Large intestine (tissue), 3 donors: ENCODE measurements around the gene HCAR1. TPM values are rescaled to one million over a fixed set of nuclear protein-coding genes. Genes with fewer than 3 reads are reported as not detected.
"Not testable (repeated sequence)": the region's sequence is repeated elsewhere in the genome, so short reads cannot be mapped to it uniquely, and the experiment has no call there.

Experiments
- DNase-seq, 2 donors: peaks; one replicate each; pipeline versions ENCODE4 v3.0.0 to v3.0.0-alpha.2; 2013
- H3K27ac ChIP-seq: one replicate; pipeline ENCODE4 v1.5.1; 2013; ENCODE audit warnings: low read length
- H3K27me3 ChIP-seq: 2 replicates; pipeline ENCODE4 v1.6.1; 2013; ENCODE audit warnings: low read length; ENCODE audit not compliant: control insufficient read depth, insufficient read depth
- H3K36me3 ChIP-seq: 2 replicates; pipeline ENCODE4 v1.6.1; 2013; ENCODE audit warnings: low read length; ENCODE audit not compliant: control insufficient read depth, insufficient read depth
- H3K4me1 ChIP-seq: one replicate; pipeline ENCODE4 v1.6.1; 2013; ENCODE audit warnings: low read length; ENCODE audit not compliant: control insufficient read depth, insufficient read depth
- H3K4me3 ChIP-seq: one replicate; pipeline ENCODE4 v1.5.1; 2013; ENCODE audit warnings: low read length
- H3K9me3 ChIP-seq: one replicate; pipeline ENCODE4 v1.6.1; 2013; ENCODE audit warnings: mild to moderate bottlenecking, low read depth, low read length, moderate library complexity; ENCODE audit not compliant: control insufficient read depth
- WGBS: methylation state at CpG from one replicate; pipeline ENCODE4 v1.1.5; 2013; ENCODE audit warnings: low lambda C conversion rate; ENCODE audit not compliant: insufficient coverage; 5-methylcytosine and 5-hydroxymethylcytosine counted together
- polyA plus RNA-seq: library from polyadenylated mRNA; unstranded; fragments of 120-200 nt; gene quantifications from one replicate; pipeline ENCODE4 v1.2.1, GENCODE V29; 2013

The HCAR1 gene
- polyA plus RNA-seq, 1 donor: 0.46 TPM

DNA sequence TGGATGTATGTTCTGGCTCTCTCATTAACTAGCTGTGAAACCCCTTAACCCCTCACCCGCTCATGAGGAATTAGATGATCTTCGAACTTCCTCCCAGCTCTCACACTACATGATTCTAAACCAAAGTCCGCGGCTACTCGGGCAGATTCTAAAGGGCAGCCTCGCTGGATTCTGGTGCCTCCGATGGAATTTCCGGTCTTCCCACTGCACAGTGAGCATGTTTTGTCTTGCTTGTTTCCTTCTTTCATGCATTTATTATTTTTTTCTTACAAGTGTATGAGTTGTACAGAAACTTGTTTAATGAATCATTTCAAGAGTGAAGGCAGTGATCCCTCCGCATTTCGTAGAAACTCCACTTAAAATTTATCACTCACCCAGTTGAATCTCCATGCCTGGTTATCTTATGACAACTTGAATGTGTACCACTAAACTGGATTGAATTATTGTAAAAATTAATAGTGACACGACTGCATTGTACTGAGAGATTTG lies 9.5 kb downstream of the HCAR1 start:
- Histone ChIP-seq H3K27me3 (no peaks in the 10 kb centered on the region), H3K36me3 (no peaks in the 10 kb centered on the region), H3K9me3 (no peaks in the 10 kb centered on the region), H3K4me3 (no peak overlapping the region), H3K27ac (peak overlapping the region; percentile 77), H3K4me1 (peaks cover 23% of the 10 kb centered on the region)
- WGBS: 0% methylated on average over 2 of the region's 11 CpGs
- DNase-seq: peak; percentile 77 to 90

GRCh38 chr12:122716658-122717057 lies 14.0 kb downstream of the HCAR1 start, which contains the start of gene HCAR3:
HCAR3 (minus strand) TSS chr12:122716811; CDS start chr12:122716737, 74 bp downstream.
- no CpG with 5 or more reads among the region's 10 CpGs for WGBS
- not testable (repeated sequence) for DNase-seq, H3K27ac ChIP-seq, H3K27me3 ChIP-seq, H3K9me3 ChIP-seq, H3K4me3 ChIP-seq, H3K36me3 ChIP-seq
- peaks cover 11% of the 10 kb centered on the region for H3K4me1 ChIP-seq

DNA sequence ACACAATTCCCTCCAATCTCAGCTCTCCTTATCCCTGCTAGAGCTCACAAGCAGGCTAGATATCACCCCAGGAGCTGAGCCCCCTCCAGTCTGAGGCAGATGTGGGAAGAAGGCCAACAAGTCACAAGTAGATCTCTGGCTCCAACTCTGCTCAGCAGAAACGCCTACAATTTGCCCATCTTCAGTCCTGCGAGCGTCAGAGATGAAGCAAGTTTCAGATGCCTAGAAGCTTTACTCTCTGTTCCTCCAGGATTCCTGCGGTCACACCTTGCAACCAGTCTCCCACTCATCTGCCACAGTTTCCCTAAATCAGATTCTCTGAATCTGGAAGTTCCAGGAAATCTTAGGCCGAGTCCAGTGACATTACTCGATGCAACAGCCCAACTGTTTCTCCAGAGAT lies 15.4 kb downstream of the HCAR1 start:
- DNase-seq, H3K27me3 ChIP-seq, H3K9me3 ChIP-seq, H3K36me3 ChIP-seq, H3K4me3 ChIP-seq, H3K27ac ChIP-seq, H3K4me1 ChIP-seq: not testable (repeated sequence)
- WGBS: no CpG with 5 or more reads among the region's 6 CpGs

DNA sequence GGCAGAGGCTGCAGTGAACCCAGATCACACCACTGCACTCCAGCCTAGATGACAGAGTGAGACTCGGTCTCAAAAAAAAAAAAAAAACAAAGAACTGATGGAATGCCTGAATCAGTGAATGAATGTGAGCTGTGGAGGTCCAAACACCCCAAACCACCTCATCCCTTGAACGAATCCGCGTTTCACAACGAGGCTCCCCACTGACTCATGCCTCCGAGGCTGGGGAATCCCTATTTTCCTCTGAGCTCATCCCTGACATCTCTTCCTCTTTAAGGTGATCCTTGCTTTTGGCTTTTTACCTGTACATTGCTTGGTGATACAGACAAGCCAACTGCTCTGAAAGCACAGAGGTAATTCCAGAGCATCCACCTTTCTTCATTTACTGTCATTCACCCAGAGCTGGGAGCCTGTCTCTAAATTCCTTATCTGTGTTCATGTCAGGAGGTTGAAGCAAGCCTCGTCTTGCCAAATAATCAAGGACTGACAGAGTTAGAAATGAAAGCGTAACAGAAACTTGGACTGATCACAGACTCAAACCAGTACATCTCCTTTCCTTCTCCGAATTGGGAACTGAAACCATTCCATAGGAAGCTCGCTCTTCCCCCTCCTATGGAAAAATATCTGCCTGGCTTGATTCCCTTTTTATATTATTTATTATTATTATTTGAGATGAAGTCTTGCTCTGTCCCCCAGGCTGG lies 17.0 kb downstream of the HCAR1 start:
- not testable (repeated sequence) for H3K9me3 ChIP-seq, H3K4me1 ChIP-seq, H3K36me3 ChIP-seq, H3K27me3 ChIP-seq, H3K4me3 ChIP-seq, DNase-seq, H3K27ac ChIP-seq
- WGBS: no CpG with 5 or more reads among the region's 10 CpGs

DNA sequence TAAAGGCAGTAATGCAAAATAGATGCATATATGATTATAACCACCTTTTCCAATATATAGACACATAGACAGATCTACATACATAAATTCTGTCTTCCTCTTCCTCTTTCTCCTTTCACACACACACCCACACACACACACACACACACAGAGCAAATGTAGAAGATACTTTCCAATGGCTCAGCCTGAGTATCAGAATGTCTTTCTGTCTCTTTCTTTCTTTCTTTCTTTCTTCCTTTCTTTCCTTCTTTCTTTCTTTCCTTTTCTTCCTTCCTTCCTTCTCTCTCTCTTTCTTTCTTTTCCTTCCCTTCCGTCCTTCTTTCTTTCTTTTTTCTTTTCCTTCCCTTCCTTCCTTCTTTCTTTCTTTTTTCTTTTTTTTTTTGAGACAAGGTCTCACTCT lies 19.4 kb downstream of the HCAR1 start:
- not testable (repeated sequence) for H3K4me3 ChIP-seq, H3K27me3 ChIP-seq, H3K9me3 ChIP-seq, DNase-seq, H3K27ac ChIP-seq, H3K36me3 ChIP-seq, H3K4me1 ChIP-seq
- 100% methylated on average over 1 of the region's 1 CpG for WGBS

DNA sequence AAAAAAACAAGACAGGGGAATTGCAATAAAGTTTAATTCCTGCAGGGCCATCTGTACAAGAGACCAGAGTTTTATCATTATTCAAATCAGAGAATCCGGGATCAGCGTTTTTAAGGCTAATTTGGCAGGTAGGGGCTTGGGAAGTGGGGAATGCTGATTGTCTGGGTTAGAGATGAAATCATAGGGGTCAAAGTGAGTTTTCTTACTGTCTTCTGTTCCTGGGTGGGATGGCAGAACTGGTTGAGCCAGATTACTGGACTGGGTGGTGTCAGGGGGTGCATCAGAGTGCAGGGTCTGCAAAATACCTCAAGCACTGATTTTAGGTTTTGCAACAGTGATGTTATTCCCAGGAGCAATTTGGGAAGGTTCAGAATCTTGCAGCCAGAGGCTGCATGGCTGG lies 20.3 kb downstream of the HCAR1 start:
- H3K27ac ChIP-seq, H3K27me3 ChIP-seq, DNase-seq, H3K4me1 ChIP-seq, H3K9me3 ChIP-seq, H3K4me3 ChIP-seq, H3K36me3 ChIP-seq: not testable (repeated sequence)
- no CpG with 5 or more reads among the region's 2 CpGs for WGBS

GRCh38 chr12:122709287-122709686 lies 21.4 kb downstream of the HCAR1 start:
- not testable (repeated sequence) for H3K4me1 ChIP-seq, H3K36me3 ChIP-seq, DNase-seq, H3K9me3 ChIP-seq, H3K27me3 ChIP-seq, H3K27ac ChIP-seq, H3K4me3 ChIP-seq
- WGBS: no CpG with 5 or more reads among the region's 3 CpGs

GRCh38 chr12:122703841-122704240 lies 26.8 kb downstream of the HCAR1 start:
- not testable (repeated sequence) for DNase-seq, H3K27me3 ChIP-seq, H3K27ac ChIP-seq, H3K36me3 ChIP-seq, H3K9me3 ChIP-seq, H3K4me1 ChIP-seq, H3K4me3 ChIP-seq
- WGBS: no CpG with 5 or more reads among the region's 3 CpGs

DNA sequence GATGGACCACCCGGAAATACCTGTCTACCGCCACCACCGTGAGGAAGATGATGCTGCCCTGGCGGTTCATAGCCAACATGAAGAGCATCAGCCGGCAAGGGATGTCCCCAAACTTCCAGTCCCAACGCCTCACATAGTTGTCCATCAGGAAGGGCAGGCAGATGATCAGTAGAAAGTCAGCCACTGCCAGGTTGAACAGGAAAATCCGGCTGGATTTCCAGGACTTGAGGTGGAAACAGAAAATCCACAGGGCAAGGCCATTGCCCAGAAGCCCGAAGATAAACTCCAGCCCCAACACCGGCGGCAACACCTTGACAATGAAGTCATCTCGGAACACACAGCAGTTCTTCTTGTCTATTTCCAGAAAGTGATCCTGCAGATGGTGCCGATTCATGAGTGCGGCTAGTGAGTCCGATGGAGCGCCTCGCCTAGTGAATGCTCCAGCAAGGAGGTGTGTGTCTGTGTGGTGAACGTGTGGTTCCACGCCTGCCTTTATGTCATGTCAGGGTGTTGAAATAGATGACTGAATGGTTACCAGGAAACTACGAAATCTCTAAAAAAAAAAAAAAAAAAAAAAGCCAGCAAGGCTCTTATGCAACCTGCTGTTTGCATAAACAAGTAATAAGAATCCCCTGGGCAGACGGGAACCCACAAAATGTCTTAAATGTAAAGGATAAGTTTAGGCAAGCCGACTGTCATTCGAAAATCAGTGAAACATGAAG lies 27.6 kb downstream of the HCAR1 start, which contains the start of gene HCAR2:
Gene HCAR2, minus strand, starts transcription at position 468 of the 722 bp plus-strand sequence. Its CDS starts 74 bp downstream, at position 394.
- H3K27ac ChIP-seq: not testable (repeated sequence)

DNA sequence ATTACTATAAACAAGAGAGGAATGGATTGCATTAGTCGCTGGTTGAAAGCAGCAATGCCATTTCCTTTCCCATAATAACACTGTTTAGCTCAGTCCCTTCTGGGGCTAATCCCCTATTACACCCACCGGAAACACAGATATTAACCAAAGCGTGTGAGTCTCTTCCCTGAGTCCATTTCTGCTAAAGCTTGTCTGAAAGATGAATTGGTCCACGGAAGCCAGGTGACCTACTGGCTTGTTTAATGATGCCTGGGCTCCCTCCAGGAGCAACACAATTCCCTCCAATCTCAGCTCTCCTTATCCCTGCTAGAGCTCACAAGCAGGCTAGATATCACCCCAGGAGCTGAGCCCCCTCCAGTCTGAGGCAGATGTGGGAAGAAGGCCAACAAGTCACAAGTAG lies 29.2 kb downstream of the HCAR1 start:
- H3K9me3 ChIP-seq, DNase-seq, H3K4me3 ChIP-seq, H3K4me1 ChIP-seq, H3K27ac ChIP-seq, H3K36me3 ChIP-seq, H3K27me3 ChIP-seq: not testable (repeated sequence)
- WGBS: no CpG with 5 or more reads among the region's 4 CpGs

More for the DNA sequence above, 27.6 kb downstream of the HCAR1 start, which contains the start of gene HCAR2:
- not testable (repeated sequence) for H3K4me3 ChIP-seq, DNase-seq, H3K36me3 ChIP-seq, H3K4me1 ChIP-seq, H3K27me3 ChIP-seq, H3K9me3 ChIP-seq
- 83% methylated on average over 1 of the region's 22 CpGs for WGBS
